GM18498 (cell line): Measurements from ENCODE around the gene MICAL2.

ENCODE experiments used
- ATAC-seq: cut with Tn5 transposase; IDR thresholded peaks from one replicate; pipeline ENCODE4 v1.9.1; 2021; ENCODE audit warnings: mild to moderate bottlenecking, moderate library complexity; ENCODE audit not compliant: unreplicated experiment

Gene MICAL2

DNA sequence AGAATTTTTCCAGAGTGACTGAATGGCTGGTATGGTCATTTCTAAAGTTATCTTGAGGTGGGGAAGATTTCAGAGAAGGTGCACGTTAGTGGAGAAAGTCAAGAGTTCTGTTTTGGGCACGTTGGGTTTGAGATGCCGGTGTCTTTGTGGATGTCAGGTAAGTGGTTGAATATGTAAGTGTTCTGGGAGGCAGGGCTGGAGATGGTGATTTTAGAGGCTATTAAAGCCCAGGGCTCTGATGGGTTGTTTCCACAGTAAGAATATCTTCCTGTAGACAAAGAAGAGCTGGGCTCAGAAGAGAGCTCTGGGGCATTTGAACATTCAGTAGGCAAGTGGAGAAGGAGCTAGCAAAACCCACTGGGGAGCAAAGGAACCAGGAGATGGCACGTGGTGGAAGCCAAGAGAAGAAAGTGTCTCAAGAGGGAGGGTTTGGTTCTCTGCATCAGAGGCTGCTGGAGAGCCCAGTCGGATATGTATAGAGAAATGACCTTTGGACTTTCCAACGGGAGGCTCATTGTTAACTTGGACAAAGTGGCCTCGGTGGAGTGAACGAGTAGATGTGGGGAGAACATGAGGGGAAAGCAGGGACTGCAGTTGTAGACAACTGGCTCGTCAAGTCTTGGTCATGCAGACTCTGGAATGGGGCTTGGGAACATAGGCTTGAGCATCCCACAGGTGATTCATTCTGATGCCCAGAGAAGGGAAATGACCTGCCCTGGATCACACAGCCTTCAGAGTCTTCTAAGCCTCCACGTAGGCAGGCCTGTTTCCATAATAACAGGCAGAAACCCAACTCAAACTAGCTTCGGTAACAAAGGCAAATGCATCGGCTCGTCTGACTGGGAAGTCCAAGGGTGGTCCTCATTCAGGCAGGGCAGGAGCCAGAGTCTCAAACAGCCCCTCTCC, 168.6 kb downstream of the MICAL2 start:
- no peak for ATAC-seq

DNA sequence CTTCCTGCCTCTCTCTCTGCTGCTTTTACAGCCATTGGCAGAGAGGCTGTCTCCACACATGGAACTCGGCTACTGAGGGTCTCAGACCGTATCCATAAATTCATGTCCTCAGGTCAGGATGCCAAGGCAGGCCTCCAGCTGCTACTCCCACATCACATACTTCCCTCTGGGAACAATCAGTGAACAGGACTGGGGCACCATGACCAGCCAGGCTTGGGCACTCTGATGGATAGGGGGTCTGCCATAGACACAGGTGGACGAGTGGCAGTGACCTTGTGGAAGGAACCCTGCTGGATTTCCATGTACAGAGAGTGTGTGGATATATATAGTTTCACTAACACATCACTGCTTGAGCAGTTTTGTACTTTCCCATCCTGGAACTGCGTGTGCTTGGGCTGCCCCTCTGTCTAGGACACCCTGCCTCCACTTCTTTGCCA, 169.3 kb downstream of the MICAL2 start:
- ATAC-seq: no peak

DNA sequence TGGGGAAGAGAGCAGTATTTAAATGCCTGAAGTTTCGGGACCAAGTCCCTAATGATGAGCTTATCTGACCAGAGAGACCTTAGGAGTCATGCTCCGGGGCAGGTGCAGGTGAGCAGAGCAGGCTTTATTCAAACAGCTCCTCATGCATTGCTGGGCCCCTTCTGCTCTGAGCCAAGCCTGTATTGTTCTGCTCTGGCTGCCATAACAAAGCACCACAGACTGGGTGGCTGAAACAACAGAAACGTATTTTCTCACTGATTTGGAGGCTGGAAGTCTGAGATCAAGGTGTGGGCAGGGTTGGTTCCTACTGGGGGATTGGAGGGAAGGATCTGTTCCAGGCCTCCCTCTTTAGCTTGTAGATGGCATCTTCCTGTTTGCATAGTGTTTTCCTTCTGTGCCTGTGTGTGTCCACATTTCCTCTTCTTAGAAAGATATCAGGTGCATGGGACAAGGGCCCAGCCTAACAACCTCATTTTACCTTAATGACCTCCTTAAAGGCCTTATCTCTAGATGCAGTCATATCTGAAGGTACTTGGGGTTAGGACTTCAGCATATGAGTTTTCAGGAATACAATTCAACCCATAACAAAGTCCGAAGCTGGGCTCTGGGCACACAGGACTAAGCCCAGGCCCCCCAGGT, 169.9 kb downstream of the MICAL2 start:
- no peak for ATAC-seq

DNA sequence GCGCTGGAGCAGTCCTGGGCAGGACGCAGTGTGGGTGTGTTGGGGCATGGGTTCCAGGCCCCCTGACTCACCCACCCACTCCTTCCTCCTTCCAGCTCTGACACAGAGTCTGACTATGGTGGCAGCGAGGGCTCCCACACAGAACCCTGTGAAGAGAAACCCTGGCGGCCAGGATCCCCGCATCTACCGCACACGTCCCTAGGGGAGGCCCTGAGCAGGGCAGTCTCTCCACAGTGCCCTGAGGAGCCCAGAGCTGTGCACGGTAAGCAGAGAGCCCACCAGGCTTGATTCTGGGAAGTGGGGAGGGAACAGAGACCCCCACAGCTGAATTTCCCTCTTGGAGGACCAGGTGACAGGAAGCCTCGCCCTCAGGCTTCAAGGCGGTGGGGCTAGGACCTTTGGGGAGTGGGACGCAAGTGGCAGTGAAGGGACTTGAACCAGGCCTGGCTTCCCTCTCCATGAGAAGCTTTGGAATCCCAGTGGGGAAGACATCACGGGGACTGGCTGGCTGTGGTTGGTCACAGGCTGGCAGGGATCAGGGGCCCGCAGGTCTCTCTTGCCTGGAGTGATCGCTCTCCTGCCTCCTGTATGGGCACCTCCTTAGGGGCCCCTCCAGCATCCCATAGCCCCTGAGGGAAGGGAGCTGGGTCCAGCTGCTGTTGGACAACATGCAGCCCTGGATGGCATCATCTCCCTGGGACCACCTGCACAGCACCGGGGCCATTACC, 170.6 kb downstream of the MICAL2 start:
- no peak for ATAC-seq

DNA sequence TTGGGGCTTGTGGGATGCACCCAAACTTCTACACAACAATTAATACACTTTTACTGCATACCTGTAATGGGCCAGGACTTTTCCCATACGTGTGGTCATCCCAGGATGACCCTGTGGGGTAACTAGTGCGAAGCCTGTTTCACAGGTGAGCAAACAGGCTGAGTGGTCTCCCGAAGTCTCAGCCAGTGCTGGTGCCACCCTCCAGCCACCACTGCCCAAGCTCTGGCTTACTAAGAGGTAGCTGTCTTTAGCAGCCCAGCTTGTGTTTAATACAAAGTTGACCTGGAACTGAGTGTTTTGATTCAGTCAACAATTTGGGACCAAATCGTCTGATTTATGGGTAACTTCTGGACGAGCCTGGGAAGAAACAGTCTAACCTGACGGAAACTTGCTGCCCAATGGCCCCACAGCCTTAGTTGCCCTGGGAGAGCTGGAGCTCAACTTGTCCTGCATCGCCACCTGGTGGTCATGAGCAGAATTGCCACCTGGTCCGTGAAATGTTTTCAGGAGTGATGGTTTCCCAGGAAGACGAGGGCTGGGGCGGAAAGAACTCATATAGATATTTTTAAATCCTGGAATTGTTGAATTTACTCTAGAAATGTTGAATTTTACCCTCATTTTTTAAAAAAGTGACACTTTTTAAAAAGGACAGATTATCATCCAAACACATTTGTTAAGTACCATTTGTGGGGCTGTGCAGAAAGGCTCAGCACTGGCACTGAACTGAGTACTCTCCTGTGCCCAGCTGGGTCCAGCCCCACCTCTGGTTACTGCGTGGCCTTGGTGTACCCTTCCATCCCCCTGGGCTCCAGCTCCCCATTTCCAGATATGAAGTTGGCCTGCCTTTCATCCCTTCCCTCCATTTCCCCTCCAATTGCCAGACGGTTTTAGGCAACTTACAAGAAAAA, 171.4 kb downstream of the MICAL2 start:
- peak; percentile 57 for ATAC-seq

DNA sequence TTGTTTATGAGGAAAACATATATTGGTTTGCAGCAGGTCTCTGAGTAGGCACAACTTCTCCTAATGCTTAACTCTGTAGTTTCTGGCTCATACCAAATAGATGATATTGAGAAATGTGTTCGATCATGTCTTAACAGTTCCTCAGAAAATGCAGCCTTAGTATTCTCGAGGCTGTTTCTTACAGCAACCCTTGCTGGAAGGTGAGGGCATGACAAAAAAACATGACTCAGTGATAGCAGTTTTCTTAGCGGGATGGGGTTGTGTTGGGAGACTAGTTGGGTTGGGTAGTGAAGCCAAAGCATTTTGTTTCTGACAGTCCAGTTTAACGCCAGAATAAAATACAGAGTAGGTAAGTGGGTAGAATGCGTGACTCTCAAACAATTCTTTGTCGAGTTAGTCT, 172.3 kb downstream of the MICAL2 start:
- ATAC-seq: no peak

DNA sequence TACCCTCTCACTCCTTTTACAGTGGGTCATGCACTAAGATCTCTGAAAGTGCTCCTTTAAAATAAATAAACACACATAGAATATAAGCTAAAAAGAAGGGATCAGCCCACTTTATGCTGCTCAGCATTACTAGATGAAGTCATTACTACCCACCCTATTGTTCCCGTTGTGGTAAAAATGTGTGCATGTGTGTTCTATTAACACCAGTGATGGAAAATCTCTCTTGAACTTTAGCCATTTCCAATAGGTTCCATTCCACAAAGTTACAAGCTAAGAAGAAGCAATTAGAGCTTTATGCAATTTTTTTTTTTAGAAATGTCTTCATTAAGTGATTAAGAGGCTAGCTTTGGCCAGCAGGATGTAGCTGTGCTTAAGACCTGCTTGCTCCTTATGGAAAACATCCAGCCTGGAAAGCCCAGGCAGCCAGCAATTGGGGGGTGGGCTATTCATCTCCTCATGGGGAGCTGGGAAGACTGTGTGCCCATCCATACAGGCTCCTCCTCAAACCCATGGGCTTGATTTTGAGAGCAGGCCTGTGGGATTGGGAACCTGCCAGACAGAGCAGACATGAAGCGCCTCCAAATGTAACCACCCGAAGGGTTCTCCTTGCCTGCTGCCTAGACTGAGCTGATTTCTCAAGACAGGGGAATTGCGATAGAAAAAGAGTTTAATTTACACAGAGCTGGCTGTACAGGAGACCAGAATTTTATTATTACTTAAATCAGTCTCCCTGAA, 174.1 kb downstream of the MICAL2 start:
- ATAC-seq: no peak

DNA sequence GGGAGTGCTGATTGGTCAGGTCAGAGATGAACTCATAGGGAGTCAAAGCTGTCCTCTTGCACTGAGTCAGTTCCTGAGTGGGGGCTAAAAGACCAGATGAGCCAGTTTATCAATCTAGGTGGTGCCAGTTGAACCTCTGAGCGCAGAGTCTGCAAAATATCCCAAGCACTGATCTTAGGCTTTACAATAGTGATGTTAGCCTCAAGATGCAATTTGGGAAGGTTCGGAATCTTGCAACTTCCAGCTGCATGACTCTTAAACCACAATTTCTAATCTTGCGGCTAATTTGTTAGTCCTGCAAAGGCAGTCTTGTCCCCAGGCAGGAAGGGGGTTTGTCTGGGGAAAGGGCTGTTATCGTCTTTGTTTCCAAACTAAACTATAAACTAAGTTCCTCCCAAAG, 174.7 kb downstream of the MICAL2 start:
- ATAC-seq: no peak

DNA sequence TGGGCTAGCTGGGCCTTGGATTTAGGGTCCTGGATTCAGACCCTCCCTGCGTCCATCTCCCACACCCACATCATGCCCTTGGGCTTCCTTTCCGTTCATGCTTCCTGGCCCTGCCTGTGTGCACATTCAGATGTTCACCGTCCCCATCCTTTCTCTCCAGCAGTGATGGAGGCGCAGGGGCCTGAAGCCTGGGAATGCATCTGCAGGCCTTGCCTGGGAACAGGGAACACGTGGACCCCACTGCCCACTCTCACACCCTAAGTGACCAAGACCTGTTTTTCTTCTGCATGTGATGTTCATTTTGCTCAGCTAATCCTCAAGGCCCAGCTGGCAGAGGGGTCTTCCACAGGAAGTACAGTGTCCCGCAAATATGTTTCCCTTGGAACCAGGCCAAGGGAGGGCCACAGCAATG, 175.4 kb downstream of the MICAL2 start:
- ATAC-seq: no peak

DNA sequence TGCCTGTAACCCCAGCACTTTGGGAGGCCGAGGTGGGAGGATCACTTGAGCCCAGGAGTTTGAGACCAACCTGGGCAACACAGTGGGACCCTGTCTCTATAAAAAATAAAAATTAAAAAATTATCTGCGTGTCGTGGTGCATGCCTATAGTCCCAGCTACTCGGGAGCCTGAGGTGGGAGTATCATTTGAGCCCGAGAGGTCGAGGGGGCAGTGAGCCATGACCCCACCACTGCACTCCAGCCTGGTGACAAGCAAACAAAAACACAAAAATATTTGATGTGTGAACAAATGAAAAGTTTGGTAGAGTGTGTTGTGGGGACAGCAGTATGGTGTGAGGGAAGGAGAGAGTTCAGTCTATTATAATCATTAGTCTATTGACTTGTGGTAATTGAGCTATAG, 176.2 kb downstream of the MICAL2 start:
- ATAC-seq: no peak

DNA sequence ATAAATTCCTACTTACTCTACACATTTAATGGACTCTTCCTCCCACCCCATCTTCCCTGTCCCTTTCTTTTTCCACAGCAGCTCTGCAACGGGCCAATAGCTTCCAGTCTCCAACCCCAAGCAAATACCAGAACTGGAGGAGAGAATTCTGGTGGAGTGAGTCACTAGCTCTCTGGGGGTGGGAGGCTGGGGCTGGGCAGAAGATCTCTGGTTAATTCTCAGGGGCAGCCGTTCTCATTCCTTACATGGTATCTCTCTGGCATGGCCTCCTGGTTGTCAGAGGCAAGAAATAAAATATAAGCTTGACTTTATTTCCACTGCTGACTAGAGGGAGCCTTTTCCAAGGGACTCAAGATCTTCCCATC, 176.6 kb downstream of the MICAL2 start:
- no peak for ATAC-seq

DNA sequence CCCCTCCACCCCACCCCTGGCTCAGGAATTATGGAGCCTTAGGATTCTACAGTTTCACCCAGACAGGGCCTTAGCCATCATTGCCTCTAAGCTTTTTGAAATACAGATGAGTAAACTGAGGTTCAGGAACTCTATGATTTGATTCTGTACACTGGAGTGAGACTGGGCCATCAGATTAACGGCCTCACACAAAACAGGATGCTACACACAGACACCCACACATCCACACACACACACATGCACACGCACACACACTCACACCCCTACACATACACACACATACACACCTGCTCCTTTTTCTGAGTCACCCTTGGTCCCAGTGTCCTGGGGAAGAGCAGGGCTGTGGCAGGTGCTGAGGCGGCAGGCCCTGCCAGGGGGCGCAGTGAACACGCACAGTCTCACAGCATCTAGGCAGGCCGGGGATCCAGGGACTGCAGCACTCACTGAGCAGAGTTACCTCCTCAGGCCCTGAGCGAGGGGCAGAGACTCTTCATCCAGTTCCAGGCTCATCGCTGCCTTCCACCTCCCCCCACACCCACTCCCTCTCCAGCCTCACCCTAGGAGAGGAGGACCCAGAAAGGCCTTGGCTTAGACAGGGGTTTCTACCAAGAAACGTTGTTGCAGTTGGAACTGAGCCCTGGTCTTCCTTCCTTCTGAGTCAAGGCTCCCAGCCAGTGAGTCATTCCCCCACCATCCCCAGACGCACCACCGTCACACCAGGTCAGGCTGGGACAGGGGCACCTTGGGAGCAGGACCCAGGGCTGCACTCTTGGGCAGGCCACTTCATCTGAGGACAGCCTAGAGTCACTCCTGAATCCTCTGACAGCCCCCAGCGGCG, 177.2 kb downstream of the MICAL2 start:
- ATAC-seq: no peak

DNA sequence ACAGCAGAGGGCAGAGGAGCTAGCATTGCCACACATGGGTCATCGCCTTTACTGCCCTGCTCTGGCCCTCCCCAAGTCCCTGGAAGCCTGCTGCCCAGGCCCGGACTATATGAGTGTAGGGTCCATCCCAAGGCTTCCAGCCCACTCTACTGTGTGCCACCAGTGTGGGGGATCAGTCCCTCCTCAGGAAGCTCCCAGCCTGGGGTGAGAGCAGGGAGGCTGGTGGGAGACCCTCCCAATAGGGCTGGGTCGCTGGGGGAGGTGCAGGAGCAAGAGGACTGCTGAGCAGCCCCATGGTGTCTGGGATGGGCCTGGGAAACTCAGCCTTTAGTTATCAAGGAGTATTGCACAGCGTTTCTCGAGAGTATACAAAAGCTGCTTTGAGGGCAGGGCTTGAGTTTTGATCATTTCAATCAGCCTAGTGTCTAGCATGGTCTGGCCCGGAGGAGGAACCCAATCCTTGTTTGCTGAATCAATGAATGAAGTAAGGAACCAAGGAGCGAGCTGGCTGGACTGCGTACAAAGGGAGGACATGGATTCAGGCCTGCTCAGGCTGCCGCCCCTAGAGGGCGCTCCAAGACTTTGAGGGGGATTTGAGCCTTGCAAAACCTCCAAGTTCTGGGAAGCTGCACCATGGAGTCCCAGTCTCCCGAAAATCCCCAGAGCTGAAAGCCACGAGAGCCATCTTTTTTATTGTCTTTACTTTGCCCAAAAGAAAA, 178.0 kb downstream of the MICAL2 start:
- ATAC-seq: no peak

DNA sequence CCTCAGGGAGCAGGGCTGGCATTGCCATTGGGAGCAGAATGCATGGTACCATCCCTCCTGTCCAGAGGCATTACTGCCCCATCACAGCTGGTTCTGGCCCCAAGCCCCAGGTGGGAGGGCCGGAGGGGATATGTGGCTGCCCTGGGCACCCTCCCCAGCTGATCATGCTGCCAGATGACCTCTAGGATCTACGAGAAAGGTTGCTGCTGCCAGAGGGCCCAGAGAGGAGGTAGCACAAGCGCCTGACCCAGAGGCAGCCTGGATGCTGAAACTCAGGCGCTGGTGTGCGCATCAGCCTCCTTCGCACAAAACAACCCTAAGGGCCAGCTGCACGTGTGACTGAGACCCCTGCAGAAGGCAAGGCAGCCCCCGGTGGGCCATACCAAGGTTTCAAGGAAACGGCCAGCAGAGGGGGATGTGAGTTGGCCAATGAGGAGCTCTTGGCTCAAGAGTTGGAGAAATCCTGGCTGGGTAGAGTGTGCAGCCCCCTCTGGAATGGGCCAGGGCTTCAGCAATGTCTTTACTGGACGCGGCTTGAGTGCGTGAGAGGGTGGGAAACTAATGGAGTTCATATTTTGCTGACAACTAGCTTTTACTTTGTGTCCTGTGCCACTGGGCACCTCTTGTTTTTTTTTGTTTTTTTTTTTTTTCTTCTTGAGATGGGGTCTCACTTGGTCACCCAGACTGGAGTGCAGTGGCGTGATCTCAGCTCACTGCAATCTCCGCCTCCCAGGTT, 178.7 kb downstream of the MICAL2 start:
- no peak for ATAC-seq

DNA sequence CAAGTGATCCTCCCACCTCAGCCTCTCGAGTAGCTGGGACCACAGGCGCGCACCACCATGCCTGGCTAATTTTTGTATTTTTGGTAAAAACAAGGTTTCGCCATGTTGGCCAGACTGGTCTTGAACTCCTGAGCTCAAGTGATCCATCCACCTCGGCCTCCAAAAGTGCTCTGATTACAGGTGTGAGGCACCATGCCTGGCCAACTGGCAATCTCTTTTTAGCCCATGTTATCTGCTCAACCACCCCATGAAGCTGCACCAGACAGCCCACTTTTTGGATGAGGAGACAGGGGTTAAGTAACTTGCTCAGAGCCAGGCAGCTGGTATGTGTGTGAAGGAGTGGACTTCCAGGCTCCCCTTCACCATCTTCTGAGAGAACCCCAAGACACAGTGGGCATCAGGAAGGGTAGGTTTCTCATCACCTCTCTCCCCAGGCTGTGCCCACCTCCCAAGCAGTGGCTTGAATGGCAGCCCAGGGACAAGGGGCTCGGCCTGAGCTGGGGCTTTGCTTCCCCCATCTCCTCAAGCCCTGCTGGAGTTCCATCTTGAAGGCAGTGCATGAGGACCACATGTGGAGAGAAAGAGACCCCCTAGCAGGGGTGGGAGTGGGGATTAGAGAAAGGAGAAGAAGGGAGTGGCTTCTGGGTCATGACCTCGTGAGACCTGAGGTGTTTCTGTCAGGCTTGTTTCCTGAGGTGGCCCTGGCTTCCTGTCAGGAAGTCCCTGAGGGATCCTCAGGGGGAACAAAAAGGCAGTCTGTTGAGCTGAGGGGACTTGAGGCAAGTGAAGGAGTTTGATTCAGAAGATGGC, 179.5 kb downstream of the MICAL2 start:
- ATAC-seq: no peak

DNA sequence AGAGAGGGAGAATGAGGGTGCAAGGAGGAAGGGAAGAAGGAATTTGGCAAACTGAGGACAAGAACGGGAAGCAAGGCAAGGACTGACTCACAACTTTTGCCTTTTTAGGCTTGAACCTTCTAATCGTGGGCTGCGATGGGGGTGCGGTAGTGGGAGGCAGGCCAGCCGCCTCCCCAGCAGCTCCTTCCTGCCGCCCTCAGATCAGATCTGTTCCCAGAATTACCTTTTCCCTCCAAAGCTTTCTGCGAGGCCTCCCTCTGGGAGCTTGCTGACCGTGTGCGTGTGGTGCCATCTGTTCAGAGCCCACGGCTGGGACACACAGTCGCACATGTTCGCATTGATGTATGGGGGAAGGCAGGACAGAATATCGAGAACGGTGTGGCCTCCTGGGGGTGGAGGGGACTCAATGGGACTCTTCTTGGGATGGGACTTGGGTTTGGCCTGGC, 180.1 kb downstream of the MICAL2 start:
- no peak for ATAC-seq

DNA sequence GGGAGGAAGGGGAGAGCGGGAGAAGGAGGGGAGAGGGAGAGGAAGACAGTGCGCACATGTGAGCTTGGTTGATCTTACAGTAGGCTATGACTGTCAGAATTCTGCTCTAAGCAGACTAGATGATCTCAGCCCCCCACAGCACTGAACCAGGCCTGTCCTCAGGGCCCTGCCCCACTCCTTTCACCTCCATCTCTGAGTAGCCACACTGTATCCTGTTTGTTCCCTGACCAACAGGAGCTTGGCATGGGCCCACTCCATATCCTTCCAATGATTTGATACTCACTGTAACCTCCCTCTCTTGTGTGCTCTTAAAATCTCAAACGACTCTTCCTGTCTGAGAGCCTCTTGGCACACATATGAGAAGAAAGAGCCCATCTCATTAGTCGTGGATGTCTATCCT, 180.9 kb downstream of the MICAL2 start:
- ATAC-seq: no peak
